ENCODE results near the gene ADSS2. TPM values are rescaled to one million over a fixed set of nuclear protein-coding genes. Genes with fewer than 3 reads are reported as not detected.

The ADSS2 gene
- total RNA-seq, 1 donor = 51.2 TPM

- no peak for DNase-seq (ENCODE audit: low read depth)
- H3K4me3 ChIP-seq (ENCODE audit: low read depth, low read length) = no peak overlapping the region
- no peak for TF ChIP-seq CTCF (IDR thresholded peaks at IDR 0.05; ENCODE audit: insufficient read depth, low read length)
Observed at GRCh38 chr1:244466724-244467123, 15.0 kb upstream of the ADSS2 start.

GRCh38 chr1:244461245-244462071 is 9.7 kb upstream of the ADSS2 start, which contains the start of gene CATSPERE:
TSS of gene CATSPERE (plus strand) at chr1:244461273. CDS start at chr1:244461430, 157 bp downstream.
- DNase-seq (ENCODE audit: low read depth) = peak; percentile 79
- no peak for TF ChIP-seq CTCF (IDR thresholded peaks at IDR 0.05; ENCODE audit: insufficient read depth, low read length)
- peak within 1 kb of the TSS; percentile 68 for H3K4me3 ChIP-seq (ENCODE audit: low read depth, low read length)

GRCh38 chr1:244460197-244460596 is 8.5 kb upstream of the ADSS2 start:
- no peak overlapping the region for H3K4me3 ChIP-seq (ENCODE audit: low read depth, low read length)
- DNase-seq (ENCODE audit: low read depth) = no peak
- TF ChIP-seq CTCF (IDR thresholded peaks at IDR 0.05; ENCODE audit: insufficient read depth, low read length) = no peak

GRCh38 chr1:244458781-244459180 is 7.1 kb upstream of the ADSS2 start:
- TF ChIP-seq CTCF (IDR thresholded peaks at IDR 0.05; ENCODE audit: insufficient read depth, low read length) = no peak
- no peak for DNase-seq (ENCODE audit: low read depth)
- no peak overlapping the region for H3K4me3 ChIP-seq (ENCODE audit: low read depth, low read length)

GRCh38 chr1:244456586-244456985 is 4.9 kb upstream of the ADSS2 start:
- DNase-seq (ENCODE audit: low read depth) = no peak
- no peak for TF ChIP-seq CTCF (IDR thresholded peaks at IDR 0.05; ENCODE audit: insufficient read depth, low read length)
- no peak overlapping the region for H3K4me3 ChIP-seq (ENCODE audit: low read depth, low read length)

GRCh38 chr1:244454412-244454811 is 2.7 kb upstream of the ADSS2 start:
- no peak for DNase-seq (ENCODE audit: low read depth)
- no peak overlapping the region for H3K4me3 ChIP-seq (ENCODE audit: low read depth, low read length)
- TF ChIP-seq CTCF (IDR thresholded peaks at IDR 0.05; ENCODE audit: insufficient read depth, low read length) = no peak
